ENCODE results near the gene S100Z.
"Not testable (repeated sequence)": the region's sequence is repeated elsewhere in the genome, so short reads cannot be mapped to it uniquely, and the experiment has no call there.

Gene S100Z

DNA sequence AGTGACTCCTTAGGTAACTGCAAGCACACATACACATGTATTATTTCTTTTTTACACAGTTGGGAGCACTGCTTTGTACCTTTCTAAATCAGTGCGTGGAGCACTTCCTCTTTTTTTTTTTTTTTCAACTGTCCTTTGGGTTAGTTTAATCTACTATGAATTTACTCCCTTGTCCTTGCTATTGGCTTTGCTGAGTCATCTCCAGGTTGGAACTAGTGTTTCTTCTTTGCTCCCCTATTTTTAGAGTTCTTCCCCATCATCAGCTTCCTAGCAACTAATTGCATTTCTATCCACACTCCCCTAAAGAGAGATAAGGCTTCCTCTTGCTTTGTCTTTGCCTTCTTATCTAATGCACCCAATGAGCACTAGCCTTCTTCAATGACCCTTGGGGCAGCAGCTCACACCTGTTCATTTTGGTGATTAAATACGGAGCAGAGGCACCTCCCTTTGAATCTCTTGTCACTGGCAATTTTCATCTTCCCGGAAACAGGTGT, 24.3 kb downstream of the S100Z start:
- DNase-seq (ENCODE audit: low read depth) = no peak

DNA sequence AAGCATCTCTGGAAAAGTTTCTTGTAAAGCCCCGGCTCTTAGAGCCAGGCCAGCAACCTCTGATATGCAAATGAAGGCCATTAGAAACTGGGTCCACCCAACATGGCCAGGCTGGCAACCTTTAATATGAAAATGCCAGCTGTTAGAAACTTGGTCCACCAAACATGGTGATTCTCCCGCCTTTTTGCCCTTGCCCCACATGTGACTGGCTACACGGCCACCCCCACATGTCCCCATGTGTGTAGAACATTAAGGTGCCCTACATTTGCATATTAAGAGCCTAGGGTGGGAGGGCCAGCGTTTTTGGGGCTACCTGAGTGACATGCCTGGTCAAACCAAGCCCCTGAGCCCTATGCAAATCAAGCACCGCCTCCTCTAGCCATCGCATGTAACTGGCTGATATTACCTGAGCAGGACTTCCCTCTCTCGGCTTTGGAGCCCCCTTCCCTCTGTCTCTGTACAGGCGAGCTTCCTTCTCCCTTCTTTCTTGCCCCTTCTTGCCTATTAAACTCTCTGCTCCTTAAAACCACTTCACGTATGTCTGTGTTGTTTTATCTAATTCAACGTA, 39.0 kb downstream of the S100Z start:
- DNase-seq (ENCODE audit: low read depth) = no peak

DNA sequence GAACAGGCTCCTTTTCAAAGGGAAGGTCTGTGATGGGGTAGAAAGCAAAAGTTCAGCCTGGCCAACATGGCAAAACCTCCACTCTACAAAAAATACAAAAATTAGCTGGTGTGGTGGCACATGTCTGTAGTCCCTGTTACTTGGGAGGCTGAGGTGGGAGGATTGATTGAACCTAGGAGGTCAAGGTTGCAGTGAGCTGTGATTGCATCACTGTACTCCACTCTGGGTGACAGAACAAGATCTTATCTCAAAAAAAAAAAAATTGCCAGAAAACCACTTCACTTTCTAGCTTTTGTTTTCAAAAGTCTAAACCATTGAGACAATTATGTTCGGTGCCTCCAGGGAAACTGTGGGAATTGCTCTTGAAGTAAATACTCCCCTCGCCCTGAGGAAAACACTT, 43.5 kb downstream of the S100Z start:
- no peak for DNase-seq (ENCODE audit: low read depth)

DNA sequence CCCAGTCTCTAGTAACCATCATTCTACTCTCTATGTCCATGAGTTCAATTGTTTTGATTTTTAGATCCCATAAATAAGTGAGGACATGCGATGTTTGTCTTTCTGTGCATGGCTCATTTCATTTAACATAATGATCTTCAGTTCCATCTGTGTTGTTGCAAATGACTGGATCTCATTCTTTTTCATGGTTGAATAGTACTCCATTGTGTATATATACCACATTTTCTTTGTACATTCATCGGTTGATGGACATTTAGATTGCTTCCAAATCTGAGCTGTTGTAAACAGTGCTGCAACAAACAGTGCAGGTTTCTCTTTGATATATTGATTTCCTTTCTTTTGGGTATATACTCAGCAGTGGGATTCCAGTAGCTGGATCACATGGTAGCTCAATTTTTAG, 46.4 kb downstream of the S100Z start:
- no peak for DNase-seq (ENCODE audit: low read depth)

DNA sequence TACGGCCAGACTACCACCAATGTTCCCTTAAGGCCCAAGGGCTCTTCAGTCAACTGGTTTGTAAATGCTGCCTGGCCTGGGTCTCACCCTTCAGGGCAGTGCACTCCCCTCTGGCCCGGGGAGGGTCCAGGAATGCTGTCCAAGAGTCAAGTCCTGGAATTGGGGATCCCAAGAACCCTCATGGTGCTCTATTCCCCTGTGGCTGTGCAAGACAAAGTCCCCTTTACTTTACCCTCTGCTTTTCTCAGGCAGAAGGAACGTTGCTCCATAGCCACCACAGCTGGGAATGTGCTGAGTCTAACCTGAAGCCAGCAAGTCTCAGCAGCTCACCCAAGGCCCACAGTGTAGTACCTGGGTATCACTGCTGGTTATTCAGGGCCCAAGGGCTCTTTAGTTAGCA, 51.7 kb downstream of the S100Z start:
- DNase-seq (ENCODE audit: low read depth) = no peak

DNA sequence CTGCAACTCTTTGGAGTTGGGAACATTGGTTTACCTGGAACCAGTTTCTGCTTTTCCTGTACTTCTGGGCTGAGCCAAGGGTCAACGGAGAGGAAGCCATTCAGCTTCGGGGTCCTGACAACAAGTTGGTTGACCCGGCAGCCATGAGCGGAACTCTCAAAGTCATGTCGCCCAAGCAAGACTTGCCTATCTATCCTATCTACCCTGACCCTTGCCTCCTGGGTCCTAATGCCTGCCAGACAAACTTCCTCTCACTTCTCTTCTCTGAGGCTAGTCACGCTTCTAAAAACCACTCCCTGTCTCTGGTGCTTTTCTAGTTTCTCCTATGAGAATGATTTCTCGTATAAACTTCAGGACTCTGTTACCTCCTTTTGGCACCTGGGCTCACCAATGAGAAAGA, 58.4 kb downstream of the S100Z start:
- no peak for DNase-seq (ENCODE audit: low read depth)

DNA sequence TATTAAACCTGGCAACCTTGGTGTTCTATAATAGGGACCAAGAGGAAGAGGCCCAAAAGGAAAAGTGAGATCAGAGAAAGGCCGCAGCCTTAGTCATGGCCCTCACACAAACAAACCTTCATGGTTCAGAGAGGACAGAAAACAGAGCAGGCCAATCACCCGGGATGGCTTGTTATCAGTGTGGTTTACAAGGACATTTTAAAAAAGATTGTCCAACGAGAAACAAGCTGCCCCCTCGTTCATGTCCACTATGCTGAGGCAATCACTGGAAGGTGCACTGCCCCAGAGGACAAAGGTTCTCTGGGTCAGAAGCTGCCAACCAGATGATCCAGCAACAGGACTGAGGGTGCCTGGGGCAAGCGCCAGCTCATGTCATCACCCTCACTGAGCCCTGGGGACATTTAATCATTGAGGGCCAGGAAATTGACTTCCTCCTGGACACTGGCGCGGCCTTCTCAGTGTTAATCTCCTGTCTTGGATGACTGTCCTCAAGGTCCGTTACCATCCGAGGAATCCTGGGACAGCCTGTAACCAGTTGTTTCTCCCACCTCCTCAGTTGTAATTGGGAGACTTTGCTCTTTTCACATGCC, 60.6 kb downstream of the S100Z start:
- not testable (repeated sequence) for DNase-seq (ENCODE audit: low read depth)

DNA sequence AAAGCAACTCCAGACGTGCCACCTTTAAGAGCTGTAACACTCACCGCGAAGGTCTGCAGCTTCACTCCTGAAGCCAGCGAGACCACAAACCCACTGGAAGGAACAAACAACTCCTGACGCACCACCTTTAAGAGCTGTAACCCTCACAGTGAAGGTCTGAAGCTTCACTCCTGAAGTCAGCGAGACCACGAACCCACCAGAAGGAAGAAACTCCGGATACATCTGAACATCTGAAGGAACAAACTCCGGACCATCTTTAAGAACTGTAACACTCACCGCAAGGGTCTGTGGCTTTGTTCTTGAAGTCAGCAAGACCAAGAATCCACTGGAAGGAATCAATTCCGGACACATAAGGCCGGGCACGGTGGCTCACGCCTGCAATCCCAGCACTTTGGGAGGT, 64.9 kb downstream of the S100Z start:
- DNase-seq (ENCODE audit: low read depth) = not testable (repeated sequence)

DNA sequence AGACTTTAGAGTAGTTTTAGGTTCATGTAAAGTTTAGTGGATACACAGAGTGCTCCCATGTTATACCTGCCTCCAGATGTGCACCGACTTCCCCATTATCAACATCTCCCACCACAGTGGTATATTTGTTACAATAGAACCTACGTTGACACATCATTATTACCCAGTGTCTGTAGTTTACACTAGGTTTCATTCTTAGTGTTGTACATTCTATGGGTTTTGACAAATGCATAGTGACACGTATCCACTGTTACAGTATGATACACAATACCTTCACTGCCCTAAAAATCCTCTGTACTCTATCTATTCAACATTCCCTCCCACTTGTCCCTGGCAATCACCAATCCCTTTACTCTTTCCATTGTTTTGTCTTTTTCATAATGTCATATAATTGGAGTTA, 68.7 kb downstream of the S100Z start:
- DNase-seq (ENCODE audit: low read depth) = no peak

DNA sequence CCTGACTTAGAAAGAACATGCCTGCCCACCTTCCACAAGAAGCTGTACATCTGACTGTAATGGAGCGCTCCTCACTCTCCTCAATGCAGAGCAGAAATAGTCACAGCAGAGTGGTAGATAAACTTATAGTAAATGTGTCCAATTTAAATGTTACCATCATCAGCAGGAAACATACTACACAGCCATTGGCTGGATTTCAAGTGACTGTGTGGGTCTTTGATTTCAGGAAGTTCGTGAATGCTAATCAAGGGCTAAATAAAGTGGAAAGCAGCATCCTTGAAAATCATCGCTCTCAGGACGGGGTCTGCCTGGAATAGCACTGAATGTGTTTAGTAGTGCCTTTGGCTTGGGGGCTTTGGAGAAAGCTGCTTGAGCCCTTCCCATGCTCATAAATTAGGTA, 70.7 kb downstream of the S100Z start:
- no peak for DNase-seq (ENCODE audit: low read depth)

DNA sequence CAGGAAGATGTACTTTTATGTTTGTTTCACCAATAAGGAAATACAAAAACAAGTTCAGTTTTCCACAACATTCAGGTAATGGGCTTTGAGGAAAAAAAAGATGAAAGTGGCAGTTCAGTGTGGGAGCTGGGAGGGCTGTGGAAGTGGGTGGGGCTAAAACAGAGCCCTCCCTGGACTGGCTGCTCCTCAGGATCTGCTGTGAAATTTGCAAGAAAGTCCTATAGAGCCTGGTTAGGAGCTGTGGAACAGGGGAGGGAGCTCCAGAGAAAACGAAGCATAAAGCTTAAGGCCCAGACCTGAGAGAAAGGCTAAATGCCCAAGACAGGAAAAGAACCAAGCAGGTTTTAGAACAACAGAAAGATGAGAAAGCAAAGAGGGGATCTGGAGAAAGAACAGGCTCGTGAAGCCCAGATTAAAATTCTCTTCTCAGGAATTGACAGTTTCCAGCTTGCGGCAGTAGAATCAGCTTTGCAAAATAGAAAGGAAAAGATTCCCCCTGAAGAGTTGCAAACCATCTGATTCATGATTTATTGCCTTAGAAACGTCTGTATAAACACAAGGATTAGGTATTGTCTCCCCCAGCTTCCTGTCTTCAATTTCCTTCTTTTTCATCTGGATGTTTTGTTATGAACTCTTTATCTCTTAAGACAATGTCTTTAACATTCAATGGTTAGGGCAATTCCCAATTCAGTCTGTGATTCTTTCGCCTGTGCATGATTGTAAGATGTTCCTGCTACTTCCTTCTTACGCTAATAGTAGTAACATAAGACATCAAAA, 76.7 kb downstream of the S100Z start:
- DNase-seq (ENCODE audit: low read depth) = no peak

DNA sequence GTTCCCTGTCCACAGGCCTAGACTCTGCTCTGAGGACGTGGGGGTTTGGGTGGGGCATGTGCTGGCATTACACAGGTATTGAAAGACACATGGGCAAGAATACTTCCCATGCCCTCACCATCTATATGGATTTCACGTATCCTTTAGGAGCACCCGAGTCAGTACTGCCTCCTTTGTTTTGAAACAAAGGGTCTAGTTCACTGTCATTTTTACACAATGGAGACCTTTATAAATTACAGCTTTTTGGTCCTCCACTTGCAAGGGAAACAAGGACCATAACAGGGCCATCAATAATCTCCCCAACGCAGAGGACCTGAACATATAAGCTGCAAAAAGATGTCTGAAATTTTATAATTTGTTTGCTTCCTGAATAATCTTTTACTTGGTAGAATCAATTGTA, 78.1 kb downstream of the S100Z start:
- no peak for DNase-seq (ENCODE audit: low read depth)

DNA sequence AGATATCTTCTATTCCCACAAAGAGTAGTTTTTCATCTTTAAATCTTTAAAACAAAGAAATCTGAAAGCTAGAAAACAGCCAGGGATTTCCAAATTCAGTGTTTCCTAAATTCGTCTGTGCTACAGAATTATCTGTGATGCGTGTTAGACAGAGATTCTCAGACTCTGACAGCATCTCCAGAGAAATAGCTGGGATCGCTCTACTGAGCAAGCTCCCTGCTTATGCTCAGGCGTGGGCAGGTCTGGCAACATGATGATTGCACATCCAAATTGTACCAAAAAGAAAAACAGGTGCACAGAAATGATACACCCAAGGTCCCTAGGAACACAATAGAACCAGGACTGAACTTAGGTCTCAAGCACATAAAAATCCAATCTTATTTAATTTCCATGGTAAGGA, 80.3 kb downstream of the S100Z start:
- DNase-seq (ENCODE audit: low read depth) = no peak

DNA sequence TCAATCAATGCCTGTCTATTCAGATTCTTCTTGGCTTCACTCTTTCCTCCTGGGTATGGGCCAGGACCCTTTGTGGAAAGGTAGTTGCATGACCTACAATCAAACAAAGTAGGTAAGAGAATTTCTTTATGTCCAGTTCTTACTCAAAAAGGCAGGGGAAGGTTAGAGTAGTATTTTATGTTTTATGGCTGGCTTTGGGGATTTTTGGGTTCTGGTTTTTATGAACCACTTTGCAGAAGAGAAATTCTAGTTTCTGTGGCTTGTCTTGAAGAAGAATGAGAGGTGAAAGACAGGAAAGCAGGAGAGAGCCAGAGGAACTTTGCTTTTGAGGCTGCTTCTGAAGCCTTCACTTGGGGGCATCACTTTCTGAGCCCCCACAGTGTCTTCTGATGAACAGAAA, 88.4 kb downstream of the S100Z start:
- no peak for DNase-seq (ENCODE audit: low read depth)

DNA sequence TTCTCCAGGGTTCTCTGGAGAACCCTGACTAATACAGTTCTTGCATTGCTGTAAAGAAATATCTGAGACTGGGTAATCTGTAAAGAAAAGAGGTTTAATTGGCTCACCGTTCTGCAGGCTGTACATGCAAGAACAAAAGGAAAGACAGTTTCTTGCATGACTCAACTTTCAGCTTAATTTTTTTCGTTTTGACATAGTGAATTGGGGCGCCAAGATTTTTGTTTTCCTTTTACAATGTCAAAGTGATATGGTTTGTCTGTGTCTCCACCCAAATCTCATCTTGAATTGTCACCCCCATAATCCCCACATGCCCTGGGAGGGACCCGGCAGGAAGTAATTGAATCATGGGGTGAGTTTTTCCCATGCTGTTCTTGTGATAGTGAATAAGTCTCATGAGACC, 91.2 kb downstream of the S100Z start:
- DNase-seq (ENCODE audit: low read depth) = no peak

DNA sequence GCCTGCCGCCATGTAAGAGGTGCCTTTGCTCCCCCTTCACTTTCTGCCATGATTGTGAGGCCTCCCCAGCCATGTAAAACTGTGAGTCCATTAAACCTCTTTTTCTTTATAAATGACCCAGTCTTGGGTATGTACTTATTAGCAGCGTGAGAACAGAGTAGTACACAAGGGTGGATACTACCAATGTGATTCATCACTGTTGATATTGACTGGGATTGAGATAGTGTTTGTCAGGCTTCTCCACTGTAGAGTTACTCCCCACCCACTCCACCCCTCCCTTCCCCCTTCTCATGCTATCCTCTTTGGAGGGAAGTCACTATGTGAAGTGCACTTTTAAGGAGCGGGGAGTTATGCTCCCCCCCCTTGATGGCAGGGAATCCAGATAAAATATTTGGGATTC, 91.6 kb downstream of the S100Z start:
- no peak for DNase-seq (ENCODE audit: low read depth)

DNA sequence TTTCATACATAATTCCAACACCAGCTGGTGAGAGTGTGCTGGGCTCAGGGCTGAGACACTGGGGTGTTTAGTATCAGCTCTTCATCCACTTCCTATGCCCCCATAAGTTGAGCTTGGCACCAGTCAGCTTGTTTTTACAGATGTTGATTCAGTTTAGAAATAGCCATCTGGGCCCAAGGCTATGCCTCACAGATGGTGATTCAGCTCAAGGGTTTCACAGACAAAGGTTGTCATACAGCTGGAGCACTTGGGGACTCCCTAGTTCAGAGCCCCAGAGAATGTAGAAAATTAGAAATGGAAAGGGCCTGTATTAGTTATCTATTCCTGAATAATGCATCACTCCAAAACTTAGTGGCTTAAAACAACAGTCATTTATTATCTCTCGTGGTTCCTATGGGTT, 92.8 kb downstream of the S100Z start:
- no peak for DNase-seq (ENCODE audit: low read depth)

DNA sequence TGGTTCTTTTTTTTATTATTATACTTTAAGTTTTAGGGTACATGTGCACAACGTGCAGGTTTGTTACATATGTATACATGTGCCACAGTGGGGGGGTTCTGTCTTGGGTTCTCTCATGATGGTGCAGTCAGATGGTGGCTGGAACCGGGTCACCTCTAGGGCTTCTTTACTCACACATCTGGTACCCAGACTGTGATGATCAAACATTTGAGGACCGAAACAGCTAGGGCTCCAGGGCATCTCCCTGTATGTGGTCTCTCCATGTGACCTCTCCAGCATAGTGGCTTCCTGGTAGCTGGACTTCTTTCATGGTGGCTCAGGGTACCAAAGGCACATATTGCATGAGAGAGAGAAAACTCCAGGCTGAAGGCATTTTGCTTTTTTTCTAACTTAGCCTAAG, 93.2 kb downstream of the S100Z start:
- DNase-seq (ENCODE audit: low read depth) = no peak

DNA sequence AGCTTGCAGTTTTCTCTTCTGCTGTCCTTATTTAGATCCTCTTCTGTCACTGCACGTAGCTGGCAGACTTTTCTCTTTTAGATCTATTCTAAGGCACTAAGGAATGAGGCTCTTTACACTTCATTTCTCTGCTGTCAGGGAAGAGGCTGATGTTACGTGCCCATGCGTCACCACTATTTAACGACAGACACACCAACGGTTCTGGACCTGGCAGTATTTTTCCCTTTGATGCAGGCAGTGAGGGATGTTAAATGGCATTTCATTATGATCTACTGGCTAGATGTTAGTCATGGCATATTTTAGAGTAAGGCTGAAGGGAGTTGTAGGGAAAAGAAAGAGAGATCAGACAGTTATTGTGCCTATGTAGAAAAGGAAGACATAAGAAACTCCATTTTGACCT, 94.8 kb downstream of the S100Z start:
- DNase-seq (ENCODE audit: low read depth) = no peak

DNA sequence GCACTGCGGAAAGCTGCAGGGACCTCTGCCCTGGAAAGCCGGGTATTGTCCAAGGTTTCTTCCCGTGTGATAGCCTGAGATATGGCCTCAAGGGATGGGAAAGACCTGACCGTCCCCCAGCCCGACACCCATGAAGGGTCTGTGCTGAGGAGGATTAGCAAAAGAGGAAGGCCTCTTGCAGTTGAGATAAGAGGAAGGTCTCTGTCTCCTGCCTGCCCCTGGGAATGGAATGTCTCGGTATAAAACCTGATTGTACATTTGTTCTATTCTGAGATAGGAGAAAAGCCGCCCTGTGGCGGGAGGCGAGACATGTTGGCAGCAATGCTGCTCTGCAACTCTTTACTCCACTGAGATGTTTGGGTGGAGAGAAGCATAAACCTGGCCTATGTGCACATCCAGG, 95.4 kb downstream of the S100Z start:
- not testable (repeated sequence) for DNase-seq (ENCODE audit: low read depth)

DNA sequence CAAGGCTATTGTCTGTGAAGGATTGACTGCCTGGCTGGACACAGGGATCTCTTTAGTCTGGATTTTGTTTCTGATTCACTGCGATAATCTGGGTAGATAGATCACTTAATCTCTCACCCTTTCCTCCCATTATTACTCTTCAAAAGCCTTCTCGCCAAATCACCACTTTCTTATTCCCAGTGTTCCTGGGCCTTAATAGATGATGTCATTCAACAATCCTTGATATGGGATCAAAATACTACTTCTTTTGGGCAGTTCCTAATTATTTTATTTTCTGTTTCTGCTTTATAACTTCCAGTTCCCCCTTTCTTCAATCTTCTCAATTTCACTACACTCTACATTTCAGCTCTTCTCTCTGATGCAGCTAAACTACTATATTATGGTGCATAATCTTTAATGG, 96.3 kb downstream of the S100Z start:
- no peak for DNase-seq (ENCODE audit: low read depth)

DNA sequence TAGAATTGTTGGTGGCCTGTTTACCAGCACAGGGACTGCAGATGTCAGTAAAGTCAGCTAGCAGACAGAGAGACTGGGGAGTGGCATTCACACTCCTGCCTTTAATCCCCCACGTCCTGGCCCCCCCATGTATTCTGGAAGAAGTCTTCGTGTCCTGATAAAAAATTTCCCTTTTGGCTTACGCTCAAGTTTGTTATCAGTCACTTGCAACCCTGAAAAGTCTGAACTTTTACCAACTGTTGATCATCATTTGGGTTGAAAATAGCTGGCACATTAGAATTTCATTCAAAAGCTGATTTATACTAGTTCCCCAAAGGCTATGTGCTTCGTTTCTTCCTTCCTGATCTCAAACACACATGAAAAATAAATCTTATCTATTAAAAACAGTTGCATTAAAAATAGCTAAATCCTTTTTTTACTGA, 97.3 kb downstream of the S100Z start:
- no peak for DNase-seq (ENCODE audit: low read depth)

DNA sequence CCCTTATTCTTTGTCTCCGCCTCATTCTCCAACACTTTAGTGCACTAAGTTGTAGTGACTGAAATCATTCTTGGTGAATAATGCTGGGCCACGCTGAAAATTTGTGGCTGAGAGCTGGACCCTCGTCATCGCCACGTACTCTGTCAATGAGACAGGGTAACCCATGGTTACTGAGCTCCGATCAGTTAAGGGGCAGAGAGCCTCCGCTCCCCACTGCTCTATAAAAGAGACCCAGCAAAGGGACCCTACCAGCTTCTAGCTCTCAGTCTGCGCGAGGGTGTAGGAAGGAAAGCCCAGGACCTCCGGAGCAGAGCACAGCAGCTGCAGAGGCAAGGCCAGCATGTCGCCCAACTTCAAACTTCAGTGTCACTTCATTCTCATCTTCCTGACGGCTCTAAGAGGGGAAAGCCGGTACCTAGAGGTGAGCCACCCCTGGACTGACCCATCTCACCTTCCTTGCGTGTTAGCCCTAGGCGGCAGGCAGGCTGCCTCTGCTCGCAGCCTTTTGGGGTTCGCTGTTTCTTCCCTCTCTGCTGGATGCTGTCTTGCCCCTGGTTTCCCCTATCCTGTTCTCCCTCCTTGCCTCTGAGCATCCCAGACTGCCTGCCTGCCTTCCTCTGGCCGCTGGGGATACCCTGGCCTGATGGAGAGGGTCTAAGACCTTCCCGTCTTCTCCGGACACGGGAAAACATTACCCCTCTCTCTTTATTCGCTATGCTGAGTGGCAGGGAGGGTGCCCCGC, 103.2 kb downstream of the S100Z start, which contains the start of gene CRHBP:
Gene CRHBP, plus strand, starts transcription at position 251 of the 742 bp plus-strand sequence. Its CDS starts 90 bp downstream, at position 341.
- DNase-seq (ENCODE audit: low read depth) = no peak

Data from stimulated activated CD8-positive, alpha-beta memory T cell treated with anti-CD3 and anti-CD28 coated beads, Interleukin-12 subunit alpha, Interleukin-12 subunit beta, amount 100 ng/mL, for 1 hour (primary cell).